Measurements from ENCODE around the gene BID.

DNA sequence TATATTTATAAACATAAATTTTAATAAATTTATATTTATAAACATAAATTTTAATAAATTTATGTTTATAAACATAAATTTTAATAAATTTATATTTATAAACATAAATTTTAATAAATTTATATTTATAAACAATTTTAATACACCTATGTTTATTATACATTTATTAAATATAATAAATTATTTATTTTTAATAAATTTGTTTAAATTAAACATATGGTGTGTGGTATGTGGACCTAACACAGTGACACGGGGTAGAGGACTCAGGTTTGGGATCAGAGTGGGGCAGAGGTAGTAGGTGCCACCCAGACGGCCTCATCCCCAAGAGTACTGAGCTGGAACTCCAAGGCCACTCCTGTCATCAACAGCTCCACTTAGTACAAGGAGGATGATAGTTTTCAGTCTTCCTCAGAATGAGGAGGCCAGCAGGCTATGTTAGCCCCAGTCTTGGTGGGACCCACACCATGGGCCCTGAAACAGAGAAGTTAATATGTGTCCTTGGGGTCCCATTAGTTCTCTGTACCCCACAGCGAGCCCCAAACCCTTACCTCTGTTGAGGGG lies 46.7 kb upstream of the BID start:
- no peak for TF ChIP-seq GATA3 (IDR thresholded peaks at IDR 0.05; ENCODE audit: low read depth, low read length)
- no peak for TF ChIP-seq GATA2 (IDR thresholded peaks at IDR 0.05; ENCODE audit: low read depth, low read length)
